Mammary epithelial cell (primary cell): ENCODE measurements around the gene KCNIP4.

ENCODE experiments used
- EZH2 ChIP-seq: IDR thresholded peaks from 2 replicates; pipeline ENCODE4 v1.6.1; 2012; ENCODE audit warnings: low read length, inconsistent platforms, borderline replicate concordance
- TF ChIP-seq, protein P1 (sequence below), 2 donors: IDR thresholded peaks in 1 of 2; conservative IDR thresholded peaks in 1 of 2; 2 replicates each; pipeline ENCODE4 v1.5.1; 2011 to 2012; ENCODE audit warnings: inconsistent platforms in 2 of 2, low read length in 2 of 2, mild to moderate bottlenecking in 2 of 2, control low read depth in 1 of 2, low read depth in 1 of 2; ENCODE audit not compliant: insufficient read depth in 1 of 2; ENCODE audit errors: extremely low read depth in 1 of 2

- TF ChIP-seq, protein P1, sequence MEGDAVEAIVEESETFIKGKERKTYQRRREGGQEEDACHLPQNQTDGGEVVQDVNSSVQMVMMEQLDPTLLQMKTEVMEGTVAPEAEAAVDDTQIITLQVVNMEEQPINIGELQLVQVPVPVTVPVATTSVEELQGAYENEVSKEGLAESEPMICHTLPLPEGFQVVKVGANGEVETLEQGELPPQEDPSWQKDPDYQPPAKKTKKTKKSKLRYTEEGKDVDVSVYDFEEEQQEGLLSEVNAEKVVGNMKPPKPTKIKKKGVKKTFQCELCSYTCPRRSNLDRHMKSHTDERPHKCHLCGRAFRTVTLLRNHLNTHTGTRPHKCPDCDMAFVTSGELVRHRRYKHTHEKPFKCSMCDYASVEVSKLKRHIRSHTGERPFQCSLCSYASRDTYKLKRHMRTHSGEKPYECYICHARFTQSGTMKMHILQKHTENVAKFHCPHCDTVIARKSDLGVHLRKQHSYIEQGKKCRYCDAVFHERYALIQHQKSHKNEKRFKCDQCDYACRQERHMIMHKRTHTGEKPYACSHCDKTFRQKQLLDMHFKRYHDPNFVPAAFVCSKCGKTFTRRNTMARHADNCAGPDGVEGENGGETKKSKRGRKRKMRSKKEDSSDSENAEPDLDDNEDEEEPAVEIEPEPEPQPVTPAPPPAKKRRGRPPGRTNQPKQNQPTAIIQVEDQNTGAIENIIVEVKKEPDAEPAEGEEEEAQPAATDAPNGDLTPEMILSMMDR (conservative IDR thresholded peaks at IDR 0.05 in 1 of 2, IDR thresholded peaks at IDR 0.05 in 1 of 2; ENCODE audit: extremely low read depth in 1 of 2, insufficient read depth in 1 of 2, low read depth in 1 of 2, low read length in 2 of 2), result no peak
- TF ChIP-seq EZH2, result no peak
Measured at GRCh38 chr4:21198683-21199082, 749.9 kb downstream of the KCNIP4 start.
